Heart left ventricle (tissue), 16 donors: ENCODE results near the gene DAB1. TPM values are rescaled to one million over a fixed set of nuclear protein-coding genes. Genes with fewer than 3 reads are reported as not detected.

Experiments
- ATAC-seq, 4 donors: fragments of 200-7000 bp; cut with Tn5 transposase; one replicate each; pipeline ENCODE4 v1.9.1; 2020 to 2022; ENCODE audit warnings: moderate library complexity in 4 of 4, mild to moderate bottlenecking in 3 of 4, moderate number of reproducible peaks in 1 of 4
- DNase-seq, 5 donors: peaks; one replicate each; pipeline ENCODE4 v3.0.0-alpha.2; 2020
- H3K27ac ChIP-seq, 12 donors: fragments of 200-600 bp; sonication (generic) in 4 of 12; one replicate each; pipeline versions ENCODE4 v1.5.0 to v1.8.0; 2016 to 2022; ENCODE audit warnings: mild to moderate bottlenecking in 2 of 12
- H3K27me3 ChIP-seq, 9 donors: fragments of 200-600 bp; sonication (generic) in 2 of 9; one replicate each; pipeline versions ENCODE4 v1.5.1 to v1.8.0; 2016 to 2022; ENCODE audit warnings: mild to moderate bottlenecking in 3 of 9
- H3K36me3 ChIP-seq, 9 donors: fragments of 200-600 bp; sonication (generic) in 2 of 9; one replicate each; pipeline versions ENCODE4 v1.5.0 to v1.8.0; 2018 to 2022; ENCODE audit warnings: mild to moderate bottlenecking in 2 of 9
- H3K4me1 ChIP-seq, 12 donors: fragments of 200-600 bp; sonication (generic) in 4 of 12; one replicate each; pipeline versions ENCODE4 v1.5.0 to v1.8.0; 2016 to 2022; ENCODE audit warnings: mild to moderate bottlenecking in 3 of 12
- H3K4me3 ChIP-seq, 12 donors: fragments of 200-600 bp; sonication (generic) in 4 of 12; one replicate each; pipeline versions ENCODE4 v1.5.0 to v1.8.0; 2017 to 2022; ENCODE audit warnings: mild to moderate bottlenecking in 9 of 12, moderate library complexity in 4 of 12
- H3K9me3 ChIP-seq, 12 donors: fragments of 200-600 bp; sonication (generic) in 4 of 12; one replicate each; pipeline versions ENCODE4 v1.5.0 to v1.8.0; 2016 to 2022; ENCODE audit warnings: mild to moderate bottlenecking in 1 of 12
- POLR2A ChIP-seq, 2 donors: fragments of 450-650 bp; IDR thresholded peaks; one replicate each; pipeline ENCODE4 v1.6.1; 2017; ENCODE audit warnings: antibody characterized with exemption in 2 of 2, mild to moderate bottlenecking in 2 of 2, moderate library complexity in 2 of 2
- WGBS, 4 donors: extraction: QIAGEN DNeasy Blood & Tissue Kit in 2 of 4; methylation state at CpG; one replicate each; pipeline versions ENCODE4 v1.1.5 to v1.1.7; 2013 to 2018; 5-methylcytosine and 5-hydroxymethylcytosine counted together
- intact Hi-C, 10 donors: fragments of 100-400 bp; cut with DNase I; formaldehyde crosslinking; loops; one replicate each; pipeline versions ENCODE4 v1.11.1 to v1.14.2; 2022
- polyA plus RNA-seq, 2 donors: library from polyadenylated mRNA; stranded (reverse); fragments of 200-250 nt; gene quantifications; one replicate each; pipeline ENCODE4 v1.2.3, GENCODE V29; 2013
- total RNA-seq, 9 donors: library from RNA; depleted of rRNA in 2 of 9; stranded (reverse); fragments of >200 nt in 2 of 9; fragmentation: NEBNext Ultra II Directional in 3 of 9; extraction: Animal tissue kit (Norgen Biotek cat#: 25700) in 3 of 9; gene quantifications; one replicate each; pipeline versions ENCODE4 v1.1.0 to v1.2.4, GENCODE V29; 2016 to 2023
- TF ChIP-seq, protein P1 (sequence below), 12 donors: fragments of 200-600 bp; sonication (generic) in 4 of 12; IDR thresholded peaks; one replicate each; pipeline versions ENCODE4 v1.5.0 to v1.8.0; 2018 to 2022; ENCODE audit warnings: antibody characterized with exemption in 12 of 12, mild to moderate bottlenecking in 5 of 12
- donor health status: ischemic (EF 13 %, LVEDD 7.1; RV severe dilation, severe dysfunction).
- donor health status: healthy with polysubstance abuse.
- donor health status: DM: no; HTN: yes; CAD: no.
- donor health status: DM: no; HTN: no; CAD: no.
- donor health status: ischemic (EF 25% LVEDD 6.9; RV normal size, moderate dysfunction).
- donor health status: ischemic (EF 25% LVEDD 5.7; RV mildly dilated, moderate dysfunction).
- donor health status: healthy.
- donor health status: DM: yes; HTN: yes; CAD: no.
- donor health status: ischemic (EF 35%, LVEDD 5.7; RV mildly dilated, moderate dysfunction).
- donor health status: nonischemic (EF 11% LVEDD 7.7; RV severe dilation, severe dysfunction).
- donor health status: DM: yes; HTN: yes; CAD: no.
- donor health status: PGD.
- donor health status: ischemic (EF 29% LVEDD 5.4; RV normal size, mild dysfunction).
- donor health status: nonischemic (EF 23%, LVEDD 6.1; RV moderate dilation, normal function).

DAB1 gene
- total and polyA plus RNA-seq, 11 donors: 0.26 to 28.8 (median 5.2) TPM

GRCh38 chr1:57198912-57199311 is 224.9 kb downstream of the DAB1 start:
- WGBS, 4 donors: 41 to 54% (median 47%) methylated on average over 2 of the region's 2 CpGs
- H3K27ac ChIP-seq: no peak overlapping the region

DNA sequence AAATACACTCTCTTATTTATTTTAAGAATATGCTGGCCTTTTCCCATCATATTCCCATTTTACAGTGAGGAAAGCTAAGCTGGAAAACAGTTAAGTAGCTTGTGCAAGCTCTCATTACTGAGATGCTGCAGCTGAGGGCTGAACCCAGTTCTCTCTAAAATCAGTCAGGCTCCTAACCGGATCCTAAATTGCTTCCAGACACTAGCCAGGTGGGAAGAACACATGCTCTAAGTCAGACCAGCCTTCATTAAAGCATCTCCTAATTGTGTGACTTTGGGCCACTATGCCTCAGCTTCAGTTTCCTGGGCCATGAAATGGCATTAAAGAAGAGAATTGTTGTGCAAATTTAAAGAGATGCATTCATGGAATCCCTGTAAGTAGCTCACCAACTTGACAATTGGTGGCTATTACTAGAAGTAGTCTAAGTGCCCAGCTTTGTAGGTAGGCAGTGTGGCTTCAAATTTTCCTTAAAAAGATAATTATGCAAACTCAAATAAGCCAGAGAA is 228.4 kb downstream of the DAB1 start:
- intact Hi-C loops: no loop called here

More at GRCh38 chr1:57198912-57199311, 224.9 kb downstream of the DAB1 start:
- H3K4me1 ChIP-seq: no peaks in the 10 kb centered on the region
- ATAC-seq: no peak
- DNase-seq: no peak
- no peaks in the 10 kb centered on the region for H3K27me3 ChIP-seq
- no peak overlapping the region for H3K4me3 ChIP-seq
- TF ChIP-seq, protein P1, sequence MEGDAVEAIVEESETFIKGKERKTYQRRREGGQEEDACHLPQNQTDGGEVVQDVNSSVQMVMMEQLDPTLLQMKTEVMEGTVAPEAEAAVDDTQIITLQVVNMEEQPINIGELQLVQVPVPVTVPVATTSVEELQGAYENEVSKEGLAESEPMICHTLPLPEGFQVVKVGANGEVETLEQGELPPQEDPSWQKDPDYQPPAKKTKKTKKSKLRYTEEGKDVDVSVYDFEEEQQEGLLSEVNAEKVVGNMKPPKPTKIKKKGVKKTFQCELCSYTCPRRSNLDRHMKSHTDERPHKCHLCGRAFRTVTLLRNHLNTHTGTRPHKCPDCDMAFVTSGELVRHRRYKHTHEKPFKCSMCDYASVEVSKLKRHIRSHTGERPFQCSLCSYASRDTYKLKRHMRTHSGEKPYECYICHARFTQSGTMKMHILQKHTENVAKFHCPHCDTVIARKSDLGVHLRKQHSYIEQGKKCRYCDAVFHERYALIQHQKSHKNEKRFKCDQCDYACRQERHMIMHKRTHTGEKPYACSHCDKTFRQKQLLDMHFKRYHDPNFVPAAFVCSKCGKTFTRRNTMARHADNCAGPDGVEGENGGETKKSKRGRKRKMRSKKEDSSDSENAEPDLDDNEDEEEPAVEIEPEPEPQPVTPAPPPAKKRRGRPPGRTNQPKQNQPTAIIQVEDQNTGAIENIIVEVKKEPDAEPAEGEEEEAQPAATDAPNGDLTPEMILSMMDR (IDR thresholded peaks at IDR 0.05): no peak
- no peak for TF ChIP-seq POLR2A (IDR thresholded peaks at IDR 0.05)
- H3K9me3 ChIP-seq: no peaks in the 10 kb centered on the region
- no peaks in the 10 kb centered on the region for H3K36me3 ChIP-seq
- intact Hi-C loops: no loop called here

GRCh38 chr1:57192222-57192621 is 231.6 kb downstream of the DAB1 start:
- TF ChIP-seq, protein P1 (IDR thresholded peaks at IDR 0.05): no peak
- no peak for TF ChIP-seq POLR2A (IDR thresholded peaks at IDR 0.05)
- ATAC-seq (no peak), DNase-seq (no peak)
- H3K9me3 ChIP-seq: no peaks in the 10 kb centered on the region
- no peaks in the 10 kb centered on the region for H3K4me1 ChIP-seq
- WGBS, 4 donors: 83 to 97% (median 91%) methylated on average over 2 of the region's 2 CpGs
- intact Hi-C loops: no loop called here
- no peaks in the 10 kb centered on the region for H3K36me3 ChIP-seq
- no peak overlapping the region for H3K4me3 ChIP-seq
- H3K27ac ChIP-seq: no peak overlapping the region
- no peaks in the 10 kb centered on the region for H3K27me3 ChIP-seq

More for the DNA sequence above, 228.4 kb downstream of the DAB1 start:
- Histone ChIP-seq H3K4me1 (no peaks in the 10 kb centered on the region), H3K36me3 (no peaks in the 10 kb centered on the region), H3K27ac (no peak overlapping the region), H3K9me3 (no peaks in the 10 kb centered on the region), H3K27me3 (no peaks in the 10 kb centered on the region), H3K4me3 (no peak overlapping the region)
- no peak for TF ChIP-seq POLR2A (IDR thresholded peaks at IDR 0.05)
- TF ChIP-seq, protein P1 (IDR thresholded peaks at IDR 0.05): no peak
- WGBS, 4 donors: 81 to 92% (median 86%) methylated on average over 1 of the region's 1 CpG
- ATAC-seq (no peak), DNase-seq (no peak)

- H3K36me3 ChIP-seq: no peaks in the 10 kb centered on the region
- DNase-seq: no peak
- no peaks in the 10 kb centered on the region for H3K9me3 ChIP-seq
- intact Hi-C loops: no loop called here
- H3K4me3 ChIP-seq: no peak overlapping the region
- ATAC-seq: no peak
- H3K27ac ChIP-seq: no peak overlapping the region
- H3K4me1 ChIP-seq: no peaks in the 10 kb centered on the region
- H3K27me3 ChIP-seq: no peaks in the 10 kb centered on the region
- 91 to 100% (median 93%) methylated on average over 2 of the region's 2 CpGs for WGBS, 4 donors
- no peak for TF ChIP-seq POLR2A (IDR thresholded peaks at IDR 0.05)
- TF ChIP-seq, protein P1 (IDR thresholded peaks at IDR 0.05): no peak
Observed at GRCh38 chr1:57190898-57191297, 233.0 kb downstream of the DAB1 start.
